Activated T-cell treated with anti-CD3 and anti-CD28 coated beads, Interleukin-2, amount 50 U/mL, for 24 hours (primary cell): Measurements from ENCODE around the gene ZNF808.
"Not testable (repeated sequence)": the region's sequence is repeated elsewhere in the genome, so short reads cannot be mapped to it uniquely, and the experiment has no call there.

Experiments used
- DNase-seq: peaks from one replicate; pipeline ENCODE4 v3.0.0-alpha.2; 2020
- H3K27ac Mint-ChIP-seq: 2 replicates; pipeline ENCODE4 v1.8.0; 2020; ENCODE audit warnings: mild to moderate bottlenecking, mixed read lengths
- H3K27me3 Mint-ChIP-seq: 2 replicates; pipeline ENCODE4 v1.8.0; 2020; ENCODE audit warnings: mixed read lengths
- H3K36me3 Mint-ChIP-seq: 2 replicates; pipeline ENCODE4 v1.8.0; 2020; ENCODE audit warnings: low read depth, mixed read lengths
- H3K4me1 Mint-ChIP-seq: 2 replicates; pipeline ENCODE4 v1.8.0; 2020; ENCODE audit warnings: low read depth, mixed read lengths
- H3K4me3 Mint-ChIP-seq: 2 replicates; pipeline ENCODE4 v1.8.0; 2020; ENCODE audit warnings: mild to moderate bottlenecking, moderate library complexity, mixed read lengths
- H3K9me3 Mint-ChIP-seq: 2 replicates; pipeline ENCODE4 v1.8.0; 2020; ENCODE audit warnings: mixed read lengths

The ZNF808 gene

DNA sequence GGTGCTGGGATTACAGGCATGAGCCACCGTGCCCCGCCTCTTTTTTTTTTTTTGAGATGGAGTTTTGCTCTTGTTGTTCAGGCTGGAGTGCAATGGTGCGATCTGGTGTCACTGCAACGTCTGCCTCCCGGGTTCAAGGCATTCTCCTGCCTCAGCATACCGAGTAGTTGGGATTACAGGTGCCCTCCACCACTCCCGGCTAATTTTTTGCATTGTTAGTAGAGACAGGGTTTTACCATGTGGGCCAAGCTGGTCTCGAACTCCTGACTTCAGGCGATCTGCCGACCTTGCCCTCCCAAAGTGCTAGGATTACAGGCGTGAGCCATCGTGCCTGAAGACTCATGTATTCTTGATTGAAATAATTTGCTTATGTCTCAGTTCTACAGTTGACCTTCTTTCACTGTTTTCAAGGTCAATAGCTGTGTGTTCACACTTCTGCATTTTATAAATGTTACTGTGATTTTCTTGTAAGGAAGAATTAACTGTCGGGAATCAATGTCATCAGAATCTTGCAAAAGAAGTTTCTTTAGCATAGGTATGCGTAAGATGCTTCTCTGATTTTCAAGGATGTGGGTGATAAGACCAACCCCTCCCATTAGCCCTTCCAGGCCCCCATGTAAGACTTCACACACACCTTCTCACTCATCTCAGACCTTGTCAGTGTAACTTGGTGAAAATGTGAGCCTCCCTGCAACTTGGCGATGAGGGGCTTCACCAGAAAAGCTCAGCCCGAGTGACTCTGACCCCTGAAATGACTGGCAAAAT lies 29.9 kb downstream of the ZNF808 start:
- Mint-ChIP-seq H3K36me3 (peaks cover 96% of the 10 kb centered on the region), H3K4me3 (no peak overlapping the region), H3K4me1 (no peaks in the 10 kb centered on the region), H3K9me3 (peaks cover 73% of the 10 kb centered on the region), H3K27ac (no peak overlapping the region), H3K27me3 (no peaks in the 10 kb centered on the region)
- no peak for DNase-seq

DNA sequence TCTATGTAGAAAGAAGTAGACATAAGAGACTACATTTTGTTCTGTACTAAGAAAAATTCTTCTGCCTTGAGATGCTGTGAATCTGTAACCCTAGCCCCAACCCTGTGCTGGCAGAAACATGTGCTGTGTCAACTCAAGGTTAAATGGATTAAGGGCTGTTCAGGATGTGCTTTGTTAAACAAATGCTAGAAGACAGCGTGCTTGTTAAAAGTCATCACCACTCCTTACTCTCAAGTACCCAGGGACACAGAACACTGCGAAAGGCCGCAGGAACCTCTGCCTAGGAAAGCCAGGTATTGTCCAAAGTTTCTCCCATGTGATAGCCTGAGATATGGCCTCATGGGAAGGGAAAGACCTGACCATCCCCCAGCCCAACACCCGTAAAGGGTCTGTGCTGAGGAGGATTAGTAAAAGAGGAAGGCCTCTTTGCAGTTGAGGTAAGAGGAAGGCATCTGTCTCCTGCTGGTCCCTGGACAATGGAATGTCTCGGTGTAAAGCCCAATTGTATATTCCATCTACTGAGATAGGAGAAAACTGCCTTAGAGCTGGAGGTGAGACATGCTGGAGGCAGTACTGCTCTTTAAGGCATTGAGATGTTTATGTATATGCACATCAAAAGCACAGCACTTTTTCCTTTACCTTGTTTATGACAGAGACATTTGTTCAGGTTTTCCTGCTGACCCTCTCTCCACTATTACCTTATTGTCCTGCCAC lies 31.4 kb downstream of the ZNF808 start:
- H3K27me3 Mint-ChIP-seq, H3K27ac Mint-ChIP-seq, DNase-seq, H3K4me1 Mint-ChIP-seq, H3K4me3 Mint-ChIP-seq: not testable (repeated sequence)
- H3K36me3 Mint-ChIP-seq = peaks cover 96% of the 10 kb centered on the region
- H3K9me3 Mint-ChIP-seq = peaks cover 65% of the 10 kb centered on the region

DNA sequence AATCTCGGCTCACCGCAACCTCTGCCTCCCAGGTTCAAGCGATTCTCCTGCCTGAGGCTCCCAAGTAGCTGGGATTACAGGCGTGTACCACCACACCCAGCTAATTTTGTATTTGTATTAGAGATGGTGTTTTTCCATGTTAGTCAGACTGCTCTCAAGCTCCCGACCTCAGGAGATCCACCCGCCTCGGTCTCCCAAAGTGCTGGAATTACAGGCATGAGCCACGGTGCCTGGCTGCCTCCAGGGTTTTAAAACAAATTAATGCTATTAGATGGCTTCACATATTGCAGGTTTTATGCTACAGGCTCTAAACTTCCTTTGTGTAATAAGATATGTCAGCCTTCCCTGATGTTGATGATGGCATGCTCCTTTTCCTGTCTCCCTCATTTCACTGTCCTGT lies 34.1 kb downstream of the ZNF808 start:
- H3K27me3 Mint-ChIP-seq, H3K4me1 Mint-ChIP-seq, H3K27ac Mint-ChIP-seq, H3K4me3 Mint-ChIP-seq, DNase-seq: not testable (repeated sequence)
- Mint-ChIP-seq H3K36me3 (peaks cover 87% of the 10 kb centered on the region), H3K9me3 (peaks cover 54% of the 10 kb centered on the region)

DNA sequence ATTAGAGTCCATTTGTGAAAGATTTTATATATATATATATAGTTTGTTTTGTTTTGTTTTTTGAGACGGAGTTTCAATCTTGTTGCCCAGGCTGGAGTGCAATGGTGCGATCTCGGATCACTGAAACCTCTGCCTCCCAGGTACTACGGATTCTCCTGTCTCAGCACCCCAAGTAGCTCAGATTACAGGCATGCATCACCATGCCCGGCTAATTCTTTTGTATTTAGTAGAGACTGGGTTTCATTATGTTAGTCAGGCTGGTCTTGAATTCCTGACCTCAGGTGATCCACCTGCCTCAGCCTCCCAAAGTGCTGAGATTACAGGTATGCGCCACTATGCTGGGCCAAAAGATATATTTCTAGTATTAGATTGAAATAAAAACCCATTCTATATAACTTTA lies 38.7 kb downstream of the ZNF808 start:
- peaks cover 40% of the 10 kb centered on the region for H3K9me3 Mint-ChIP-seq
- peaks cover 74% of the 10 kb centered on the region for H3K36me3 Mint-ChIP-seq
- no peak for DNase-seq
- no peak overlapping the region for H3K4me3 Mint-ChIP-seq
- H3K27ac Mint-ChIP-seq = no peak overlapping the region
- peaks cover 16% of the 10 kb centered on the region for H3K4me1 Mint-ChIP-seq
- H3K27me3 Mint-ChIP-seq = no peaks in the 10 kb centered on the region

DNA sequence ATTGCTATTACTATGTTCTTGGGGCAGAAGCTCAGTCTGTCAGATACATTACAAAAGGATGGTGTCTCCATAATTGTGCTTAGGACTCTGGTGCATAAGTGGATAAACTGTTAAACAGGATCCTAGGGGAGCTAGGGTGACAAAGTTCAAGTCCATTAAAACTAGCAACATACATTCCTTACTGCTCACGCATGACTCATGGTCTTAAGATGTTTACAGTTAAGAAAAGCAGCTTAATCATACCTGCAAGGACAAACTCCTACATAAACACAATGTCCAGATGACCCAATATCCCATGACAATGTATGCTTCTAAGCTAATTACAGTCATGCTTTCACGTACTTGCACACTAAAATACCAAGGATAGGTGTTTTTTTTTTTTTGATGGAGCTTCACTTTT lies 39.1 kb downstream of the ZNF808 start:
- Mint-ChIP-seq H3K27me3 (no peaks in the 10 kb centered on the region), H3K9me3 (peaks cover 40% of the 10 kb centered on the region), H3K27ac (no peak overlapping the region), H3K4me1 (peaks cover 19% of the 10 kb centered on the region), H3K36me3 (peaks cover 74% of the 10 kb centered on the region), H3K4me3 (no peak overlapping the region)
- no peak for DNase-seq

DNA sequence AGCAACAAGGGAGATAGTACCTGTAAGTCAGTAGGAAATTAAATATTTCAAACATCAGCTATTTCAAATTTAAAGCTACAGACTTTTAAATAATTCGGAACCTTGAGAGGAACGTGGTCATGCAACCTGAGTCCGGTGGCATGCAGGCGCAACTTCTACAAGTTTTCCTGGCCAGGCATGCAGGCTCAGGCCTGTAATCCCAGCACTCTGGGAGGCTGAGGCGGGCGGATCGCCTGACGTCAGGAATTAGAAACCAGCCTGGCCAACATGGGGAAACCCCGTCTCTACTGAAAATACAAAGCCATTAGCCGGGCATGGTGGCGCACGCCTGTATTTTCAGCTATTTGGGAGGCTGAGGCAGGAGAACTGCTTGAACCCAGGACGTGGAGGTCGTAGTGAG lies 40.5 kb downstream of the ZNF808 start:
- Mint-ChIP-seq H3K36me3 (peaks cover 74% of the 10 kb centered on the region), H3K9me3 (peaks cover 42% of the 10 kb centered on the region), H3K4me3 (no peak overlapping the region), H3K27ac (no peak overlapping the region), H3K27me3 (no peaks in the 10 kb centered on the region), H3K4me1 (peaks cover 29% of the 10 kb centered on the region)
- DNase-seq = no peak

DNA sequence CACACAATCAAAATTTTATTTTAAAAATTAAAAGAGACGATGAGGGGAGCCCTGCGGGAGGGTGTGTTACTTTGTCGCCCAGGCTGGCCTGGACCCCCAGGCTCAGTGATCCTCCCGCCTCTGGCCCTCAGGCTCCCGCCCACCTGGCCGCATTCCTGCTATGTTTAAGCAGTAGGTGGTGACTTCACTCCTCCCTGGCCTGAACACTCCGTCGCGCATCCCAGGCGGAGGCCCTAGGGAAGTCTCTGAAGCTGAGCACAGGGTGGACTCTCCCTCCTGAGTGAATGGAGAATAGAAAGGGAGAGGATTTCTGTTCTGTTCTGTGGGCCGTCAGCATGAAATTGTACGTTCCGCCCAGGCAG lies 42.2 kb downstream of the ZNF808 start:
- peaks cover 45% of the 10 kb centered on the region for H3K9me3 Mint-ChIP-seq
- peak overlapping the region; percentile 91 for H3K27ac Mint-ChIP-seq
- not testable (repeated sequence) for DNase-seq, H3K27me3 Mint-ChIP-seq
- H3K4me3 Mint-ChIP-seq = peak overlapping the region; percentile 89
- H3K4me1 Mint-ChIP-seq = peaks cover 30% of the 10 kb centered on the region
- H3K36me3 Mint-ChIP-seq = peaks cover 74% of the 10 kb centered on the region

DNA sequence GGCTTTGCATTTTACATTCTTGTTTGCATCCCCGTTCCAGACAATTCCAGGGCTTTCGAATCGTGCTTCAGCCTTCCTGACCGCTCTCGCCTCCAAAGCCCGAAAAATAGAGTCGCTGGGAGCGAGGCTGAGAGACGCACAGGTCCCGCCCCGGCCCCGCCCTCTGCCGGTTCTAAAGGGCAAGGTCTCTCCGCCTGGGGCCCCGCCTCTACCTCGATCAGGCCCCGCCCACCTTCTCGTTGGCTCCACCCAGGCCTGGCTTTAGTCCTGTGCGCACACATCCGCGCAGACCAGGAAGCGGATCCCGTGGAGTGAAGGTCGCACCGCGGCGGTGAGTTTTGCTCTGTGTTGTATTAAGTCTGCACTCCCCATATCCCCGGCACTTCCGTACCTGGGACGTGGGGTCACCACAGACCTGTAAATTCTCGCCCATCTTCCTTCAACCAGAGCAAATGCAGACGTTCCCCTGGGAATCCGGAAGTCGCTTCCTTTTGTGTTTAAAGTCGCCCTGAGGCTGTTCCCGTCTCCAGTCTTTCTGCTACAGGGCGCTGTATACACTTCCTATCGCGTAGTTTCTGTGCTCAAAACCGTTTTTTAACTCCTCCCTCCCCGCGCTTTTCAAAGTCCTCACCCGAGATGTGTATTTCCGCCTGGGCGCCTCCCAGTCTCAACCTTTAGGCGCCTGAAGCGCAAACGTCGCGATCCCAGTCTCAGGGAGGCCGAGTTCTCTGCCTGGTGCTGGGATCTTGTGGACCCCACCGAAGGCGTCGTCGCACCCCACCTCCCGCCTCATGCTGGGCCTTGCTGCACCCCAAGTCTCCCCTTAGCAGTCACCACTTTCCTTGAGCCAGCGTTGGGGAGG lies 42.8 kb downstream of the ZNF808 start, which contains the start of gene ZNF701:
ZNF701 (plus strand) TSS at position 288 of the 862 bp plus-strand sequence. CDS start 3,861 bp downstream, outside the sequence.
- H3K36me3 Mint-ChIP-seq = peaks cover 78% of the 10 kb centered on the region
- H3K27ac Mint-ChIP-seq = peak within 1 kb of the TSS; percentile 91

DNA sequence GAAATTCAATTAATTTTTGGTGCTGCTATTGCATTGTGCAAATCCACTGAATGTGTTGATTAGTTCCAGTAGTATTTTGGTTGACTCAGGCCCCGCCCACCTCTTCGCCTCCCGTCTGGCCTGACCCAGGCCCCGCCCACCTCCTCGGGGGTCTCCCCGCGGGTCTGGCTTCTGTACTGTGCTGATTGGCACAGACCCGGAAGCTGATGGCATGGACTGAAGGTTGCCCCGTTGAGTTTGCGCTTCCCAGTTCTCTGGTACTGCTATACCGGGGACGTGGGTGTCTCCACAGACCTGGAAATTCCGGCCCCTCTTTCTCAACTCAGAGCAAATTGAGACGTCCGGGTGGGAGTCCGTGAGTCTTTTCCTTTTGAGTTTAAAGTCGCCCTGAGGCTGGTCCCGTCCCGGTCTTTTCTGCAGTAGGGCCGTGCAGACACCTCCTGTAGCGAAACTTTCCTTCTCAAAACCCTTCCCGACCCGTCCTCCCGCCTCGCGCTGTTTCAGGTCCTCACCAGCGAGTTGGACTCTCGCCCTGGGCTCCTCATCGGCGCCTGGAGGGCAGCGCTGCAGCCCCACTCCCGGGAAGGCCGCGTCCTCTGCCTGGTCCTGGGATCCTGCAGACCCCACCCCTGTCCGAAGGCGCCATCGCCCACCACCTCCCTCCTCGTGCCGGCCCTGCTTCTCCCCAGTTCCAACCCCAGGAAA lies 57.4 kb downstream of the ZNF808 start:
- Mint-ChIP-seq H3K27me3 (no peaks in the 10 kb centered on the region), H3K4me1 (no peaks in the 10 kb centered on the region), H3K4me3 (no peak overlapping the region), H3K36me3 (peaks cover 96% of the 10 kb centered on the region), H3K27ac (no peak overlapping the region), H3K9me3 (peaks cover 35% of the 10 kb centered on the region)
- no peak for DNase-seq

More for the DNA sequence above, 42.8 kb downstream of the ZNF808 start, which contains the start of gene ZNF701:
- H3K27me3 Mint-ChIP-seq = no peaks in the 10 kb centered on the region
- H3K4me3 Mint-ChIP-seq = peak within 1 kb of the TSS; percentile 89
- H3K4me1 Mint-ChIP-seq = peaks cover 30% of the 10 kb centered on the region
- H3K9me3 Mint-ChIP-seq = peaks cover 44% of the 10 kb centered on the region
- DNase-seq = peak; percentile 99

DNA sequence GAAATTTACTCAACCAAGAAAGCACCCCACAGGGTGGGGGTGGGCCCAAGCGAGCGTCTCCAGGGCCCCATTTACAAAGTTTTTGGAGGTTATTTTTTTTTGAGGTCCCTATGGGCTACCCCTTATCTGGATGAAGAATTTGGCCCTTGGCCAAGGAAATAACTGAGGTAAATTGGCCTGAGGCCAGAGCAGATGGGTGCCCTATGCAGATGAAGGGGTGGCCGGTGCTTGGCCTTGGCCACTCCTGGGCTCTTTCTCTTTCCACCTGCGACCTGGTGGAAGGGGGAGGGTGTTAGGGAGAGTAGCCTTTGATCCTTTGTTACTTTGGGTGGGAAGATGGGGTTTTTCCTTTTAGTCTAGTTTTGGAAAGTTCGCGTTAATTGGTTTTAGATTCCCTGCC lies 58.1 kb downstream of the ZNF808 start:
- Mint-ChIP-seq H3K4me1 (no peaks in the 10 kb centered on the region), H3K4me3 (no peak overlapping the region), H3K27me3 (no peaks in the 10 kb centered on the region), H3K9me3 (peaks cover 39% of the 10 kb centered on the region), H3K36me3 (peaks cover 97% of the 10 kb centered on the region), H3K27ac (no peak overlapping the region)
- no peak for DNase-seq

DNA sequence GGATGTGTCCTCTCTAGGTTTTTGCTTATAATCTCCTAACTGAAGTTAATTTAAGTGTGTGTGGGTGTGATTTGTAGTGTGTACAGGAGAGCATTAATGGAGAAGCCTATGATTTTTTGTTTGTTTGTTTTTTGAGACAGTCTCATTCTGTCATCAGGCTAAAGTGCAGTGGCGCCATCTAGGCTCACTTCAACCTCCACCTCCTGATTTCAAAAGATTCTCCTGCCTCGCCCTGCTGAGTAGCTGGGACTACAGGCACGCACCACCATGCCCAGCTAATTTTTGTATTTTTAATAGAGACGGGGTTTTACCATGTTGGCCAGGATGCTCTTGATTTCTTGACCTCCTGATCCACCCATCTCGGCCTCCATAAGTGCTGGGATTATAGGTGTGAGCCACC lies 63.3 kb downstream of the ZNF808 start:
- H3K36me3 Mint-ChIP-seq = peaks cover 89% of the 10 kb centered on the region
- H3K27me3 Mint-ChIP-seq = no peaks in the 10 kb centered on the region
- peaks cover 27% of the 10 kb centered on the region for H3K9me3 Mint-ChIP-seq
- no peak overlapping the region for H3K4me3 Mint-ChIP-seq
- no peaks in the 10 kb centered on the region for H3K4me1 Mint-ChIP-seq
- no peak overlapping the region for H3K27ac Mint-ChIP-seq
- DNase-seq = no peak

DNA sequence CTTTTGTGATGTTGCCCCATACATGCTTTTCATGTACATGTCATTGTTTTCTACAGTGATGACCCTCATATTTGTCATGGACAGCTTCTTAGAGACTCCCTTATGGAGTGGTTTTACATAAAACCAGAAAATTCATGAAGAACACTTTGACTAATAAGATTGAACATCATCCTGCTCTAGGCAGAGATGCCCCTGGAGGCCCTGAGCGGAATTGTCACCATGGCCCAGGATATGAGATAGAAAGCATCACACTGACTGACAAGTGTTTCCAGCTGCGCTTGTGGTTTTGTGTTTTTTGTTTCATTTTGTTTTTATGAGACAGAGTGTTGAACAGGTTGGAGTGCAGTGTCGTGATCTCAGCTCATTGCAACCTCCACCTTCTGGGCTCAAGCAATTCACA lies 64.8 kb downstream of the ZNF808 start:
- no peak overlapping the region for H3K27ac Mint-ChIP-seq
- no peaks in the 10 kb centered on the region for H3K27me3 Mint-ChIP-seq
- DNase-seq = no peak
- peaks cover 89% of the 10 kb centered on the region for H3K36me3 Mint-ChIP-seq
- H3K4me3 Mint-ChIP-seq = no peak overlapping the region
- no peaks in the 10 kb centered on the region for H3K4me1 Mint-ChIP-seq
- peaks cover 39% of the 10 kb centered on the region for H3K9me3 Mint-ChIP-seq

DNA sequence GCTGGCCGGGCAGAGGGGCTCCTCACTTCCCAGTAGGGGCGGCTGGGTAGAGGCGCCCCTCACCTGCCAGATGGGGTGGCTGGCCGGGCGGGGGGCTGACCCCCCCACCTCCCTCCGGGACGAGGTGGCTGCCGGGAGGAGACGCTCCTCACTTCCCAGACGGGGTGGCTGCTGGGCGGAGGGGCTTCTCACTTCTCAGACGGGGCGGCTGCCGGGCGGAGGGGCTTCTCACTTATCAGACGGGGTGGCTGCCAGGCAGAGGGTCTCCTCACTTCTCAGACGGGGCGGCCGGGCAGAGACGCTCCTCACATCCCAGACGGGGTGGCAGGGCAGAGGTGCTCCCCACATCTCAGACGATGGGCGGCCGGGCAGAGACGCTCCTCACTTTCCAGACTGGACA lies 66.0 kb downstream of the ZNF808 start:
- not testable (repeated sequence) for DNase-seq, H3K27ac Mint-ChIP-seq, H3K4me1 Mint-ChIP-seq, H3K4me3 Mint-ChIP-seq, H3K27me3 Mint-ChIP-seq
- Mint-ChIP-seq H3K9me3 (peaks cover 37% of the 10 kb centered on the region), H3K36me3 (peaks cover 88% of the 10 kb centered on the region)

DNA sequence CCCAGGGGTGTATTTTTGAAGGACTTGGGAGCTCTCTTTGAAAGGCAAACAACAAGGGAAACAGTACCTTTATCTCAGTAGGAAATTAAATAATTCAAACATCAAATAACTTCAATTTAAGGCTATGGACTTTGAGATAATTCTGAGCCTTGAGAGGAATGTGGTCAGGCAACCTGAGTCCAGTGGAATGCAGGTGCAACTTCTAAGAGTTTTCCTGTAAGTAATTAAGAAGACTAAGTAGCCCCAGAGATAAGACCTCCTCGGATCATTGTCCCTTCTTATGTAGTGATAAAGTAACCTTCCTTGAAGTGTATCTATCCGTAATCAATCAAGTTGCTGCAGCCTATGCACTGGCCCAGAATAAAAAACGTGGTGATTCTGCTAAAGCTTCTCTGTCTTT lies 71.8 kb downstream of the ZNF808 start:
- Mint-ChIP-seq H3K27ac (no peak overlapping the region), H3K27me3 (no peaks in the 10 kb centered on the region), H3K36me3 (peaks cover 77% of the 10 kb centered on the region), H3K4me3 (no peak overlapping the region), H3K9me3 (peaks cover 25% of the 10 kb centered on the region), H3K4me1 (peaks cover 26% of the 10 kb centered on the region)
- DNase-seq = no peak
